IMR-90 (cell line): ENCODE measurements around the gene TCF7L2.

Source experiments
- BHLHE40 ChIP-seq: fragments of 150-350 bp; IDR thresholded peaks from 2 replicates; pipeline ENCODE4 v1.6.1; 2016; ENCODE audit warnings: mild to moderate bottlenecking, low read depth, low read length
- CEBPB ChIP-seq: IDR thresholded peaks from 2 replicates; pipeline ENCODE4 v1.6.1; 2012; ENCODE audit warnings: low read depth, low read length, improper control_type of control experiment
- CHD1 ChIP-seq: IDR thresholded peaks from 2 replicates; pipeline ENCODE4 v1.6.1; 2012; ENCODE audit warnings: low read depth, low read length, improper control_type of control experiment
- FOS ChIP-seq: fragments of 150-350 bp; IDR thresholded peaks from 2 replicates; pipeline ENCODE4 v1.6.1; 2016; ENCODE audit warnings: low read depth, low read length
- MAFK ChIP-seq: IDR thresholded peaks from 2 replicates; pipeline ENCODE4 v1.6.1; 2012; ENCODE audit warnings: low read depth, low read length, improper control_type of control experiment
- MAZ ChIP-seq: IDR thresholded peaks from 2 replicates; pipeline ENCODE4 v1.6.1; 2012; ENCODE audit warnings: low read depth, mild to moderate bottlenecking, low read length, improper control_type of control experiment, moderate library complexity, borderline replicate concordance
- MXI1 ChIP-seq: IDR thresholded peaks from 2 replicates; pipeline ENCODE4 v1.6.1; 2012; ENCODE audit warnings: low read depth, mild to moderate bottlenecking, low read length, moderate library complexity, borderline replicate concordance
- POLR2A ChIP-seq: IDR thresholded peaks from 2 replicates; pipeline ENCODE4 v1.6.1; 2012; ENCODE audit warnings: mild to moderate bottlenecking, low read depth, low read length
- RAD21 ChIP-seq: IDR thresholded peaks from 2 replicates; pipeline ENCODE4 v1.6.1; 2012; ENCODE audit warnings: low read length, improper control_type of control experiment
- RCOR1 ChIP-seq: IDR thresholded peaks from 2 replicates; pipeline ENCODE4 v1.6.1; 2012; ENCODE audit warnings: mild to moderate bottlenecking, low read length, improper control_type of control experiment; ENCODE audit not compliant: insufficient replicate concordance
- RFX5 ChIP-seq: IDR thresholded peaks from 2 replicates; pipeline ENCODE4 v1.8.0; 2012; ENCODE audit warnings: low read depth, mild to moderate bottlenecking, low read length, moderate library complexity
- SMC3 ChIP-seq: fragments of 150-350 bp; IDR thresholded peaks from 2 replicates; pipeline ENCODE4 v1.6.1; 2016; ENCODE audit warnings: low read depth, mild to moderate bottlenecking, antibody characterized with exemption, low read length, moderate library complexity
- TF ChIP-seq, protein P1 (sequence below): conservative IDR thresholded peaks from 2 replicates; pipeline ENCODE4 v1.5.1; 2012; ENCODE audit warnings: mild to moderate bottlenecking, low read depth, low read length, improper control_type of control experiment

DNA sequence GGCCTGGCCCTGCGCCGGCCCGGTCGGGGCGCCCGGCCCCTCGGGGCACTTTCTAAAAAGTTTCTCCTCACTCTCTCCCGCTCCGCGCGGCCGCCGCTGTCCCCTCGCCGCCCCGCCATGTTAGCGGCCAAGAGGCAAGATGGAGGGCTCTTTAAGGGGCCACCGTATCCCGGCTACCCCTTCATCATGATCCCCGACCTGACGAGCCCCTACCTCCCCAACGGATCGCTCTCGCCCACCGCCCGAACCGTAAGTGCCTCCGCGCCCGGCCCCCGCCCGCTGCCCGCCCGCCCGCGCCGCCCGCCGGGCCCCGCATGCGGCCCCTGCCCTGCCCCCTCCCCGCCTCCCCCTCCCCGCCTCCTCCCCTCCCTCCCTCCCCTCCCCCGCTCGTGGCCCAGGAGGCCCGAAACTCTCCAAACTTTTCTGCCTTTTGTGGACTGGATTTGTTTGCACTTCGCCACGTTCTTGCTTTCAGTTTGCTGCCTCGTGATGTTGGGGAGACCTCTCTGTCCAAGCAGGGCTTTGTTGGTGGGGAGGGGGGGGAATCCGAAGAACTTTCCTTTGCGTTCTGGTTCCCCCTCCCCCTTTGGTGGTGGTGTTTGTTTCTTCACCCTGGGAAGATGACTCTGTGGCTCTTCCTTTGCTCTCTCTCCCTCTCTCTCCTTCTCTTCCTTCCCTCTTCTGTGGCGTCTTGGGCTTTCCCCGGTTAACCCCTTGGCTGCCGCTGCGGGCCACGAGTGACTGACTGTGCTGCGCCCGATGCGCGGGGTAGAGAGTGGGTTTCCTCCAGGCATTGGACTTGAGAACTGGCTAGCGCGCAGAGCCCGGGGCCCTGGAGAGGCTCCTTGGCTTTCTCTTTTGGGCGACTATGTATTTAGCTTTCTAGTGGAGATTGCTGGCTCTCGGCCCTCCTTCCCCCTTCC, 1.6 kb downstream of the TCF7L2 start:
- TF ChIP-seq CEBPB (no peak), MXI1 (0 out of 2 replicates have a peak, but pooled peaks have one; percentile 20), RAD21 (peak; percentile 10; the same call in 1 of the 2 replicates), BHLHE40 (no peak), POLR2A (no peak), FOS (0 out of 2 replicates have a peak, but pooled peaks have one; percentile 3), SMC3 (no peak), MAZ (no peak; the same call in 1 of the 2 replicates), RCOR1 (no peak), CHD1 (no peak), MAFK (no peak), RFX5 (no peak)
- TF ChIP-seq, protein P1, sequence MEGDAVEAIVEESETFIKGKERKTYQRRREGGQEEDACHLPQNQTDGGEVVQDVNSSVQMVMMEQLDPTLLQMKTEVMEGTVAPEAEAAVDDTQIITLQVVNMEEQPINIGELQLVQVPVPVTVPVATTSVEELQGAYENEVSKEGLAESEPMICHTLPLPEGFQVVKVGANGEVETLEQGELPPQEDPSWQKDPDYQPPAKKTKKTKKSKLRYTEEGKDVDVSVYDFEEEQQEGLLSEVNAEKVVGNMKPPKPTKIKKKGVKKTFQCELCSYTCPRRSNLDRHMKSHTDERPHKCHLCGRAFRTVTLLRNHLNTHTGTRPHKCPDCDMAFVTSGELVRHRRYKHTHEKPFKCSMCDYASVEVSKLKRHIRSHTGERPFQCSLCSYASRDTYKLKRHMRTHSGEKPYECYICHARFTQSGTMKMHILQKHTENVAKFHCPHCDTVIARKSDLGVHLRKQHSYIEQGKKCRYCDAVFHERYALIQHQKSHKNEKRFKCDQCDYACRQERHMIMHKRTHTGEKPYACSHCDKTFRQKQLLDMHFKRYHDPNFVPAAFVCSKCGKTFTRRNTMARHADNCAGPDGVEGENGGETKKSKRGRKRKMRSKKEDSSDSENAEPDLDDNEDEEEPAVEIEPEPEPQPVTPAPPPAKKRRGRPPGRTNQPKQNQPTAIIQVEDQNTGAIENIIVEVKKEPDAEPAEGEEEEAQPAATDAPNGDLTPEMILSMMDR = no peak
